HL-60 (cell line): Measurements from ENCODE around the gene KRTAP22-2.

Experiments
- DNase-seq, 2 experiments: peaks; one replicate each; pipeline ENCODE4 v3.0.0-alpha.2; 2010 to 2020; ENCODE audit warnings: low read depth in 1 of 2, low spot score in 1 of 2
- H3K27ac ChIP-seq: fragments of 250-450 bp; sonication (Bioruptor Pico); replicated peaks from 2 replicates; pipeline ENCODE4 v1.5.1; 2020; ENCODE audit warnings: mild to moderate bottlenecking, moderate library complexity
- H3K27me3 ChIP-seq: fragments of 250-450 bp; sonication (Bioruptor Pico); 2 replicates; pipeline ENCODE4 v1.5.1; 2021; ENCODE audit warnings: mild to moderate bottlenecking, moderate library complexity; ENCODE audit not compliant: insufficient read depth, poor library complexity, severe bottlenecking
- H3K4me3 ChIP-seq: replicated peaks from 2 replicates; pipeline ENCODE4 v1.5.1; 2011; ENCODE audit warnings: mild to moderate bottlenecking, control low read depth, low read length; ENCODE audit not compliant: insufficient read depth
- GABPA ChIP-seq: IDR thresholded peaks from 2 replicates; pipeline ENCODE4 v1.6.1; 2012; ENCODE audit warnings: low read depth
- POLR2AphosphoS5 ChIP-seq: IDR thresholded peaks from 2 replicates; pipeline ENCODE4 v1.6.1; 2012; ENCODE audit warnings: low read depth
- SPI1 ChIP-seq: IDR thresholded peaks from 2 replicates; pipeline ENCODE4 v1.6.1; 2012; ENCODE audit warnings: low read depth, mild to moderate bottlenecking, borderline replicate concordance
- long read RNA-seq: library from polyadenylated mRNA; unstranded; transcript quantifications from one replicate; pipeline ENCODE4 v2.0.0, GENCODE V29; 2020
- TF ChIP-seq, protein P1 (sequence below): IDR thresholded peaks from one replicate; pipeline ENCODE4 v1.5.1; 2011; ENCODE audit warnings: low read length, control low read depth, inconsistent platforms; ENCODE audit not compliant: insufficient read depth
- TF ChIP-seq, protein P2 (sequence below): IDR thresholded peaks from 2 replicates; pipeline ENCODE4 v1.6.1; 2012; ENCODE audit warnings: low read depth; ENCODE audit not compliant: insufficient replicate concordance

KRTAP22-2 gene
- long read RNA-seq, result 0 reads

DNA sequence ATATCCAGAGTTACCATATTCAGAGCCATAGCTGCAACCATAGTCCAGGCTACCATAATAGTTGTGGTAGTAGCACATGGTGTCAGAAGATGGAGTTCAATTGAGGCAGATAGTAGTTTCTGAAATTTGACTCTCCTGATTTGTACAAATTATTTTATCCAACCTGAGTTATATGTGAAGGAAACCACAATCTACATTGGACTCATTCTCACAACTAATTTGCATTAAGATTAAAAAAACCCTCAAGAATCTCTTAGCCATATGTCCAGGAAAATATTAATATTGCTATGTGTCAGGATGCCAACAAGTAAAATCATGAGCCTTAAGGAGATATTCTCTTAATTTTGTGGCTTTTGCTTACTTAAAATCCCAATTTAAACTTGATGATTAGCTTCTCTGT is at the start of gene KRTAP22-2:
TSS of gene KRTAP22-2 (minus strand) at position 101 of the 400 bp plus-strand sequence.
- Histone ChIP-seq H3K27ac (no peak within 1 kb of the TSS), H3K4me3 (no peak within 1 kb of the TSS), H3K27me3 (no peaks in the 10 kb centered on the region)
- no peak for DNase-seq
- TF ChIP-seq GABPA (no peak), SPI1 (no peak), POLR2AphosphoS5 (no peak)
- TF ChIP-seq, protein P1, sequence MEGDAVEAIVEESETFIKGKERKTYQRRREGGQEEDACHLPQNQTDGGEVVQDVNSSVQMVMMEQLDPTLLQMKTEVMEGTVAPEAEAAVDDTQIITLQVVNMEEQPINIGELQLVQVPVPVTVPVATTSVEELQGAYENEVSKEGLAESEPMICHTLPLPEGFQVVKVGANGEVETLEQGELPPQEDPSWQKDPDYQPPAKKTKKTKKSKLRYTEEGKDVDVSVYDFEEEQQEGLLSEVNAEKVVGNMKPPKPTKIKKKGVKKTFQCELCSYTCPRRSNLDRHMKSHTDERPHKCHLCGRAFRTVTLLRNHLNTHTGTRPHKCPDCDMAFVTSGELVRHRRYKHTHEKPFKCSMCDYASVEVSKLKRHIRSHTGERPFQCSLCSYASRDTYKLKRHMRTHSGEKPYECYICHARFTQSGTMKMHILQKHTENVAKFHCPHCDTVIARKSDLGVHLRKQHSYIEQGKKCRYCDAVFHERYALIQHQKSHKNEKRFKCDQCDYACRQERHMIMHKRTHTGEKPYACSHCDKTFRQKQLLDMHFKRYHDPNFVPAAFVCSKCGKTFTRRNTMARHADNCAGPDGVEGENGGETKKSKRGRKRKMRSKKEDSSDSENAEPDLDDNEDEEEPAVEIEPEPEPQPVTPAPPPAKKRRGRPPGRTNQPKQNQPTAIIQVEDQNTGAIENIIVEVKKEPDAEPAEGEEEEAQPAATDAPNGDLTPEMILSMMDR, result no peak
- TF ChIP-seq, protein P2, sequence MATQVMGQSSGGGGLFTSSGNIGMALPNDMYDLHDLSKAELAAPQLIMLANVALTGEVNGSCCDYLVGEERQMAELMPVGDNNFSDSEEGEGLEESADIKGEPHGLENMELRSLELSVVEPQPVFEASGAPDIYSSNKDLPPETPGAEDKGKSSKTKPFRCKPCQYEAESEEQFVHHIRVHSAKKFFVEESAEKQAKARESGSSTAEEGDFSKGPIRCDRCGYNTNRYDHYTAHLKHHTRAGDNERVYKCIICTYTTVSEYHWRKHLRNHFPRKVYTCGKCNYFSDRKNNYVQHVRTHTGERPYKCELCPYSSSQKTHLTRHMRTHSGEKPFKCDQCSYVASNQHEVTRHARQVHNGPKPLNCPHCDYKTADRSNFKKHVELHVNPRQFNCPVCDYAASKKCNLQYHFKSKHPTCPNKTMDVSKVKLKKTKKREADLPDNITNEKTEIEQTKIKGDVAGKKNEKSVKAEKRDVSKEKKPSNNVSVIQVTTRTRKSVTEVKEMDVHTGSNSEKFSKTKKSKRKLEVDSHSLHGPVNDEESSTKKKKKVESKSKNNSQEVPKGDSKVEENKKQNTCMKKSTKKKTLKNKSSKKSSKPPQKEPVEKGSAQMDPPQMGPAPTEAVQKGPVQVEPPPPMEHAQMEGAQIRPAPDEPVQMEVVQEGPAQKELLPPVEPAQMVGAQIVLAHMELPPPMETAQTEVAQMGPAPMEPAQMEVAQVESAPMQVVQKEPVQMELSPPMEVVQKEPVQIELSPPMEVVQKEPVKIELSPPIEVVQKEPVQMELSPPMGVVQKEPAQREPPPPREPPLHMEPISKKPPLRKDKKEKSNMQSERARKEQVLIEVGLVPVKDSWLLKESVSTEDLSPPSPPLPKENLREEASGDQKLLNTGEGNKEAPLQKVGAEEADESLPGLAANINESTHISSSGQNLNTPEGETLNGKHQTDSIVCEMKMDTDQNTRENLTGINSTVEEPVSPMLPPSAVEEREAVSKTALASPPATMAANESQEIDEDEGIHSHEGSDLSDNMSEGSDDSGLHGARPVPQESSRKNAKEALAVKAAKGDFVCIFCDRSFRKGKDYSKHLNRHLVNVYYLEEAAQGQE, result no peak

DNA sequence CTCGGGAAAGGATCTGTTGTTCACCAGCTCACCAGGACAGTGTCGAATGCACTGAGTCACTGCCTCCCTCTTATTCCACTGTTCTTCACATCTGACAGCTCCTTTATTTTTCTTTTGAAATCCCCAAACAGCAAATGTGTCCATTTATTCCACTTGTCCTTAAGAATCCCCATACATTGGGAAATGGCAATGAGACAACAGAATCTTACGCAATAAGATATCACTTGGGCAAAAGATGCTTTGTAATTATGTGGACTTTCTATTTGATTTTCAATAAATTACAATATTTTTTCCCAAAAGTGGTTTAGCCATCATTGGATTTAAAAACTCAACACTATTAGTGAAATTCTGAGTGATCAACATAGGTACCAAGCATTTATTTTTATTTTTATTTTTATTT is 48.5 kb upstream of the KRTAP22-2 start:
- TF ChIP-seq, protein P1, result no peak
- TF ChIP-seq POLR2AphosphoS5 (no peak), GABPA (no peak), SPI1 (no peak)
- TF ChIP-seq, protein P2, result no peak
- Histone ChIP-seq H3K27ac (no peak overlapping the region), H3K27me3 (no peaks in the 10 kb centered on the region), H3K4me3 (no peak overlapping the region)
- no peak for DNase-seq

DNA sequence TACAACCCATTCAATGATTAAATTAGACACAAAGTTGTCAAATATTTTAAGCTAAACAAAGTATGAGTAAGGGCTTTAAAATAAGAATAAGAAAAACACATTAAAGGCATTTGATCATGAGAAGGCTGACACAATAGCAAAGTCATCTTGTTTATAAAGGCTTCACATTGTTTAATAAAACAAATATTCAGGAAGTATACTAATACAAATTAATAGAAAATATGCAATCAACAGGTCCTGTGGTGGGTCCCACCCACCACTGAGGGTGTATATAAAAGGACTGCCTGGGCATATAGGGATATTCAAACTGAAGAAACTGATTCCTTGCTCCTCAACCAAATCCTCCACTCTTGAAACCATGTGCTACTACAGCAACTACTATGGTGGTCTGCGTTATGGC is 44.7 kb upstream of the KRTAP22-2 start, which contains the start of gene KRTAP20-2:
TSS of gene KRTAP20-2 (plus strand) at position 301 of the 400 bp plus-strand sequence. CDS start at position 359, 58 bp downstream.
- TF ChIP-seq GABPA, result no peak
- TF ChIP-seq, protein P2, result no peak
- no peak for TF ChIP-seq SPI1
- no peak for TF ChIP-seq POLR2AphosphoS5
- TF ChIP-seq, protein P1, result no peak
- no peak within 1 kb of the TSS for H3K4me3 ChIP-seq
- H3K27ac ChIP-seq, result no peak within 1 kb of the TSS
- no peak for DNase-seq
- no peaks in the 10 kb centered on the region for H3K27me3 ChIP-seq
